ENCODE results near the gene GAN. TPM values are rescaled to one million over a fixed set of nuclear protein-coding genes. Genes with fewer than 3 reads are reported as not detected.
"Not testable (repeated sequence)": the region's sequence is repeated elsewhere in the genome, so short reads cannot be mapped to it uniquely, and the experiment has no call there.

GAN gene
- total RNA-seq, 1 donor from 2014 or later, result 14.3 TPM

GRCh38 chr16:81422153-81422552 lies 107.4 kb downstream of the GAN start:
- H3K27me3 Mint-ChIP-seq; H3K36me3 Mint-ChIP-seq (ENCODE audit: low read depth); intact Hi-C loops (cut with micrococcal nuclease); H3K27ac Mint-ChIP-seq; H3K4me1 Mint-ChIP-seq; DNase-seq; H3K4me3 Mint-ChIP-seq; H3K9me3 Mint-ChIP-seq: not testable (repeated sequence)

DNA sequence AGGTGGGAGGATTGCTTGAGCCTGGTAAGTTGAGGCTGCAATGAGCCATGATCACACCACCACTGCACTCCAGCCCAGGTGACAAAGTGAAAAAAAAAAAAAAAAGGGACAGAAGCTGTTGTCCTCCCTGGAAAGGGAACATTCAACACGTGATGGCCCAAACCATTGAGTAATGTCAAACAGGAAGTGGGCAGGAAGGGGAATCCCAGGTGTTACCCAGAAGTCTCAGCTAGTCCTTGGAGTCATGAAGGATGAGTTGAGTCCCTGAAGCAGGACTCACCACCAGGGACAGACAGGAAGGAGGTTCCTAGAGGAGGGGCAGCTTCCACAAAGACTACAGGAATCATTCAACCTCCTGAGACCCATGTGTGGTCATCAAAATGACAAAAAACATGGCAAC lies 110.0 kb downstream of the GAN start:
- Mint-ChIP-seq H3K36me3 (ENCODE audit: low read depth) (no peaks in the 10 kb centered on the region), H3K27ac (peak overlapping the region; percentile 75), H3K4me3 (peak overlapping the region; percentile 60), H3K9me3 (peaks cover 4% of the 10 kb centered on the region), H3K27me3 (peaks cover 8% of the 10 kb centered on the region), H3K4me1 (peaks cover 8% of the 10 kb centered on the region)
- intact Hi-C loops (cut with micrococcal nuclease), result no loop called here
- DNase-seq, result peak; percentile 78

- DNase-seq, result no peak
- Mint-ChIP-seq H3K9me3 (peaks cover 4% of the 10 kb centered on the region), H3K4me1 (peaks cover 8% of the 10 kb centered on the region), H3K27ac (no peak overlapping the region), H3K27me3 (peaks cover 6% of the 10 kb centered on the region), H3K4me3 (no peak overlapping the region), H3K36me3 (ENCODE audit: low read depth) (no peaks in the 10 kb centered on the region)
- intact Hi-C loops (cut with micrococcal nuclease), result no loop called here
Observed at GRCh38 chr16:81427219-81427618, 112.5 kb downstream of the GAN start.

DNA sequence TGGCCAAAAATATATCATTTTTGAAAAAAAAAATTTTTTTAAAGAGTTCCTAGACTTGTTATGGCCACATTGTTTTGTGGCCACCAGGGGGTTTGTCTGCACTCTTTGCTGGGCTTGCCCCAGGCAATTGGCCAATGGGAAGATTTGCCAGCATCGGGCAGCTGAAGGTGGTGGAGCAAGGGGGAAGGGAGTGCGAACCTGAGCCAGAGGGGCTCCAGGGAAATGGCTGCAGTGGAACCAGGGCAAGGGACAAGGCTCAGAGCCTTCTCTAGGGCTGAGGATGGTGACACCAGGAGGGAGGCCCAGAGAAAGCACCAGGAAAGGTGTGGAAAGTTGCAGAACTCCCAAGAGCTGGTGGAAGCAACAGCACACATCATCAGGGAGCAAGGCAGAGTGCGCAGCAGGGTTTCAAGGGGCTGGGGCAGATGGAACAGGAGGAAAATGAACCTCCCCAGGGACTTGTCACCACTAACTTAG lies 114.3 kb downstream of the GAN start:
- no peaks in the 10 kb centered on the region for H3K36me3 Mint-ChIP-seq (ENCODE audit: low read depth)
- peaks cover 6% of the 10 kb centered on the region for H3K27me3 Mint-ChIP-seq
- intact Hi-C loops (cut with micrococcal nuclease), result no loop called here
- no peak for DNase-seq
- H3K4me3 Mint-ChIP-seq, result no peak overlapping the region
- peaks cover 4% of the 10 kb centered on the region for H3K9me3 Mint-ChIP-seq
- H3K27ac Mint-ChIP-seq, result no peak overlapping the region
- peaks cover 8% of the 10 kb centered on the region for H3K4me1 Mint-ChIP-seq

- intact Hi-C loops (cut with micrococcal nuclease), result no loop called here
- no peak overlapping the region for H3K27ac Mint-ChIP-seq
Observed at GRCh38 chr16:81431554-81432353, 117.0 kb downstream of the GAN start.

GRCh38 chr16:81432937-81433557 lies 118.3 kb downstream of the GAN start:
- H3K27me3 Mint-ChIP-seq, result peaks cover 25% of the 10 kb centered on the region
- H3K4me3 Mint-ChIP-seq, result no peak overlapping the region
- no peak overlapping the region for H3K27ac Mint-ChIP-seq
- intact Hi-C loops (cut with micrococcal nuclease), result no loop called here
- no peaks in the 10 kb centered on the region for H3K9me3 Mint-ChIP-seq
- peaks cover 2% of the 10 kb centered on the region for H3K36me3 Mint-ChIP-seq (ENCODE audit: low read depth)
- DNase-seq, result no peak
- H3K4me1 Mint-ChIP-seq, result peaks cover 5% of the 10 kb centered on the region

More at GRCh38 chr16:81431554-81432353, 117.0 kb downstream of the GAN start:
- no peaks in the 10 kb centered on the region for H3K9me3 Mint-ChIP-seq
- peaks cover 3% of the 10 kb centered on the region for H3K4me1 Mint-ChIP-seq
- H3K36me3 Mint-ChIP-seq (ENCODE audit: low read depth), result peaks cover 2% of the 10 kb centered on the region
- DNase-seq, result no peak
- H3K27me3 Mint-ChIP-seq, result peaks cover 19% of the 10 kb centered on the region
- H3K4me3 Mint-ChIP-seq, result no peak overlapping the region

DNA sequence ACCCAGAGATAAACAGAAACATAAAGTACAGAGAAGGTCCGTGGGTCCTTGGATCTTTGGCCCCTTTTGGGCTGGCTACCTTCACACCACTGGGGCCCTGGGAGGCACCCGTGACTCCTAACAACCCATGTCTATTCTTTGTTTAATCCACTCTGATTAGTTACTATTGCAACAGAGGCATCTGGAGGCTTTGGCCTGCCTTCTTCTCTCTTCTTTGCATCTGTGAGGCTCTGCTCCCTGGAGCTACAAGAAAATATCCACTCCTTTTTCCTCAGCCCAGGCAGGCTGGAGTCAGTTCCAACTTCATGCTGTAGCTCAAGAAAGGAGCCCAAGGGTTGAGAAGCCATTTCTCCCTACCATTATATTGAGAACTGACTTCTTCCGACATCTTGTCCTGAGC lies 120.3 kb downstream of the GAN start:
- DNase-seq, result no peak
- Mint-ChIP-seq H3K27me3 (peaks cover 35% of the 10 kb centered on the region), H3K4me3 (no peak overlapping the region), H3K9me3 (no peaks in the 10 kb centered on the region), H3K27ac (no peak overlapping the region), H3K36me3 (ENCODE audit: low read depth) (peaks cover 2% of the 10 kb centered on the region), H3K4me1 (peaks cover 8% of the 10 kb centered on the region)
- intact Hi-C loops (cut with micrococcal nuclease), result no loop called here

DNA sequence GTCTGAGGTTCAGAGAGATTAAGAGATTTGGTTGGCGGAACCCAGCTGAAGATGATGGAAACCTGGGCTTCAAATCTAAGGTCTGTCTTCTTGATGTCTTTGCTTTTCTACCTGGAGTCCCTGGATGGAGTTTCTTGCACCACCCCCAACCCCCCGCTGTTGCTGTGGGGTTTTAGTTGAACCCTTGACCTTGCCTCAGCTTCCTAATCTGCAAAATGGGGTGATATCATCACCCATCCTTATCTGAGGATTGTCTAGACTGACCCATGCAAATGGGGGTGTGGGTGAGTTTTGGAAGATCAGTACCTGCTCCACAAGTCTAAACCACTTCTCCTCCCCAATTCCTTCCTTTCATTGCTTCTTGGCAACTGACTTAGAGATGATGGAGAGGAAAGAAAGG lies 120.8 kb downstream of the GAN start:
- Mint-ChIP-seq H3K4me1 (peaks cover 8% of the 10 kb centered on the region), H3K9me3 (no peaks in the 10 kb centered on the region), H3K4me3 (no peak overlapping the region), H3K27ac (no peak overlapping the region), H3K36me3 (ENCODE audit: low read depth) (peaks cover 2% of the 10 kb centered on the region), H3K27me3 (peaks cover 38% of the 10 kb centered on the region)
- DNase-seq, result no peak
- intact Hi-C loops (cut with micrococcal nuclease), result no loop called here

- Mint-ChIP-seq H3K27ac (peak overlapping the region; percentile 25), H3K27me3 (peaks cover 46% of the 10 kb centered on the region), H3K9me3 (no peaks in the 10 kb centered on the region), H3K36me3 (ENCODE audit: low read depth) (peaks cover 2% of the 10 kb centered on the region), H3K4me3 (no peak overlapping the region), H3K4me1 (peaks cover 8% of the 10 kb centered on the region)
- intact Hi-C loops (cut with micrococcal nuclease), result no loop called here
- no peak for DNase-seq
Observed at GRCh38 chr16:81436386-81436785, 121.6 kb downstream of the GAN start.

- H3K36me3 Mint-ChIP-seq (ENCODE audit: low read depth), result peaks cover 2% of the 10 kb centered on the region
- no peak overlapping the region for H3K4me3 Mint-ChIP-seq
- peaks cover 11% of the 10 kb centered on the region for H3K4me1 Mint-ChIP-seq
- peaks cover 57% of the 10 kb centered on the region for H3K27me3 Mint-ChIP-seq
- intact Hi-C loops (cut with micrococcal nuclease), result no loop called here
- no peaks in the 10 kb centered on the region for H3K9me3 Mint-ChIP-seq
- no peak for DNase-seq
- H3K27ac Mint-ChIP-seq, result no peak overlapping the region
Observed at GRCh38 chr16:81437865-81438264, 123.1 kb downstream of the GAN start.

Other genes with a start within 250 kb of the GAN start
- gene C16orf46, start 237.7 kb upstream of the GAN start, total RNA-seq, result 0.54 and 0.86 TPM in 2 replicates
- 20.8 and 22.9 TPM in 2 replicates for gene GCSH, start 218.6 kb upstream of the GAN start, total RNA-seq
- gene BCO1, start 76.3 kb upstream of the GAN start, total RNA-seq, result not detected in 2 replicates
- 40.0 and 42.9 TPM in 2 replicates for gene CMIP, start 129.8 kb downstream of the GAN start, total RNA-seq

All from activated CD4-positive, alpha-beta T cell treated with anti-CD3 and anti-CD28 coated beads, Interleukin-2, amount 10 ng/mL, durations not matched to agents 24 days and 14 days (primary cell).